Colonic mucosa (tissue), 4 donors: Measurements from ENCODE around the gene MEA1. TPM values are rescaled to one million over a fixed set of nuclear protein-coding genes. Genes with fewer than 3 reads are reported as not detected.

Experiments used
- DNase-seq: peaks from one replicate; pipeline ENCODE4 v3.0.0-alpha.2; 2020
- H3K27ac ChIP-seq: fragments of 200-600 bp; one replicate; pipeline ENCODE4 v1.8.0; 2021
- H3K27me3 ChIP-seq: fragments of 200-600 bp; one replicate; pipeline ENCODE4 v1.8.0; 2021
- H3K36me3 ChIP-seq: fragments of 200-600 bp; one replicate; pipeline ENCODE4 v1.8.0; 2021
- H3K4me1 ChIP-seq: fragments of 200-600 bp; one replicate; pipeline ENCODE4 v1.8.0; 2021; ENCODE audit warnings: mild to moderate bottlenecking
- H3K4me3 ChIP-seq: fragments of 200-600 bp; one replicate; pipeline ENCODE4 v1.8.0; 2021
- H3K9ac ChIP-seq, 2 donors: one replicate each; pipeline ENCODE4 v1.7.0; 2013; ENCODE audit warnings: control low read depth in 2 of 2, low read depth in 2 of 2, low read length in 2 of 2
- H3K9me3 ChIP-seq: fragments of 200-600 bp; one replicate; pipeline ENCODE4 v1.8.0; 2021
- intact Hi-C: fragments of 100-400 bp; cut with DNase I; formaldehyde crosslinking; loops from one replicate; pipeline ENCODE4 v1.14.1; 2022
- total RNA-seq, 2 donors: library from RNA; stranded (reverse); fragmentation: NEBNext Ultra II Directional in 1 of 2; extraction: Animal tissue kit (Norgen Biotek cat#: 25700) in 1 of 2; gene quantifications; one replicate each; pipeline ENCODE4 v1.2.1, GENCODE V29; 2021
- TF ChIP-seq, protein P1 (sequence below): fragments of 200-600 bp; IDR thresholded peaks from one replicate; pipeline ENCODE4 v1.8.0; 2022; ENCODE audit warnings: antibody characterized with exemption, mild to moderate bottlenecking
- donor health status: healthy.
- donor health status: DM: no; HTN: no; CAD: no.
- donor health status: DM: no; HTN: no; CAD: no.

MEA1 gene
- total RNA-seq, 2 donors from 2014 or later: 43.7 to 54.5 TPM

DNA sequence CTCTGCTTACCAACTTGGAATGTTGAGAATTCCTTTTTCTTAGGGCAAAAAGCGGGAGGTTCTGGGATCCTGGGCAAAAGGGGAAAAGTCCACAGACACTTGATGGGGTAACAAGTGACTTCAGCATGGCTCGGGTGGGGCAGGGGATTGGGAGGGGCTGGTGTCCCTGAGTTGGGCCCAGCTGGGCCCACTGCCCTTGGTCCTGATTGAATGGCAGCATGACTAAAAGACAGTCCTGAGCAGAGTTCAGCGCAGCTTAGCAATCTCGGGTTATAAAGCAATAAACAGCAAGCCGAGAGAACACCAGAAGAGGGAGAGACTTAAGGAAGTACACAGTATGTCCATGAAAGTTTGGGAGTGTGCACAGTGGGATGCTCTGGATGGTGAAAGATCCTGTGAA is 23.8 kb downstream of the MEA1 start:
- peak overlapping the region; percentile 55 for H3K27ac ChIP-seq
- intact Hi-C loops: no loop called here
- no peaks in the 10 kb centered on the region for H3K27me3 ChIP-seq
- no peaks in the 10 kb centered on the region for H3K9me3 ChIP-seq
- H3K36me3 ChIP-seq: no peaks in the 10 kb centered on the region
- H3K4me1 ChIP-seq: peaks cover 12% of the 10 kb centered on the region
- H3K9ac ChIP-seq: no peak overlapping the region
- no peak overlapping the region for H3K4me3 ChIP-seq
- DNase-seq: peak; percentile 63
- TF ChIP-seq, protein P1, sequence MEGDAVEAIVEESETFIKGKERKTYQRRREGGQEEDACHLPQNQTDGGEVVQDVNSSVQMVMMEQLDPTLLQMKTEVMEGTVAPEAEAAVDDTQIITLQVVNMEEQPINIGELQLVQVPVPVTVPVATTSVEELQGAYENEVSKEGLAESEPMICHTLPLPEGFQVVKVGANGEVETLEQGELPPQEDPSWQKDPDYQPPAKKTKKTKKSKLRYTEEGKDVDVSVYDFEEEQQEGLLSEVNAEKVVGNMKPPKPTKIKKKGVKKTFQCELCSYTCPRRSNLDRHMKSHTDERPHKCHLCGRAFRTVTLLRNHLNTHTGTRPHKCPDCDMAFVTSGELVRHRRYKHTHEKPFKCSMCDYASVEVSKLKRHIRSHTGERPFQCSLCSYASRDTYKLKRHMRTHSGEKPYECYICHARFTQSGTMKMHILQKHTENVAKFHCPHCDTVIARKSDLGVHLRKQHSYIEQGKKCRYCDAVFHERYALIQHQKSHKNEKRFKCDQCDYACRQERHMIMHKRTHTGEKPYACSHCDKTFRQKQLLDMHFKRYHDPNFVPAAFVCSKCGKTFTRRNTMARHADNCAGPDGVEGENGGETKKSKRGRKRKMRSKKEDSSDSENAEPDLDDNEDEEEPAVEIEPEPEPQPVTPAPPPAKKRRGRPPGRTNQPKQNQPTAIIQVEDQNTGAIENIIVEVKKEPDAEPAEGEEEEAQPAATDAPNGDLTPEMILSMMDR: no peak

DNA sequence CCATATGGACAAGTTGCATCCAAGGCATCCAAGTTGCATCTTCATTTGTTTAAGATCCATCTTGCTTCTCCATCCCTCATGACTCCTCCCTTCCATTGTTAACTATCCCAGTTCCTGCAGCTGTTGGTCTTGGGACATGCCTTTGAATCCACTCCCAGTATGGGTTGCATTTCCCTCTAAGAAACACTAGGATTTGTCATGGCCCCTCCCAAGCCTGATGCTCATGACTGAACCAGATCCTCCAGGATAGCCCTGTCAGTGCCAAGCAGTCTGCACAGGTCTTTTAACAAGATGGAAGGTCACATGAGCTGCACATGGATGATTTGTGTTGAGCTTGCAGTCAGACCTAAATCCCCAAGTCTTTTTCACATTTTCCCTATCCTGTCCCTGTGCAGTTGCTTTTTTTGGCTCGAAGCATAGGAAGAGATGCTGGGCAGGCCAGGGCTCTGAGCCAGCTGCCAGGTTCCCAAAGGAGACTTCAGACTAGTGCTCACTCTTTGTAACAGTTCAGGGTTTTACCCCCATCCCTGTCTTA is 25.2 kb downstream of the MEA1 start:
- peaks cover 12% of the 10 kb centered on the region for H3K4me1 ChIP-seq
- intact Hi-C loops: no loop called here
- H3K9ac ChIP-seq: no peak overlapping the region
- no peak overlapping the region for H3K4me3 ChIP-seq
- no peak overlapping the region for H3K27ac ChIP-seq
- TF ChIP-seq, protein P1: no peak
- H3K9me3 ChIP-seq: no peaks in the 10 kb centered on the region
- DNase-seq: no peak
- H3K36me3 ChIP-seq: no peaks in the 10 kb centered on the region
- H3K27me3 ChIP-seq: no peaks in the 10 kb centered on the region

DNA sequence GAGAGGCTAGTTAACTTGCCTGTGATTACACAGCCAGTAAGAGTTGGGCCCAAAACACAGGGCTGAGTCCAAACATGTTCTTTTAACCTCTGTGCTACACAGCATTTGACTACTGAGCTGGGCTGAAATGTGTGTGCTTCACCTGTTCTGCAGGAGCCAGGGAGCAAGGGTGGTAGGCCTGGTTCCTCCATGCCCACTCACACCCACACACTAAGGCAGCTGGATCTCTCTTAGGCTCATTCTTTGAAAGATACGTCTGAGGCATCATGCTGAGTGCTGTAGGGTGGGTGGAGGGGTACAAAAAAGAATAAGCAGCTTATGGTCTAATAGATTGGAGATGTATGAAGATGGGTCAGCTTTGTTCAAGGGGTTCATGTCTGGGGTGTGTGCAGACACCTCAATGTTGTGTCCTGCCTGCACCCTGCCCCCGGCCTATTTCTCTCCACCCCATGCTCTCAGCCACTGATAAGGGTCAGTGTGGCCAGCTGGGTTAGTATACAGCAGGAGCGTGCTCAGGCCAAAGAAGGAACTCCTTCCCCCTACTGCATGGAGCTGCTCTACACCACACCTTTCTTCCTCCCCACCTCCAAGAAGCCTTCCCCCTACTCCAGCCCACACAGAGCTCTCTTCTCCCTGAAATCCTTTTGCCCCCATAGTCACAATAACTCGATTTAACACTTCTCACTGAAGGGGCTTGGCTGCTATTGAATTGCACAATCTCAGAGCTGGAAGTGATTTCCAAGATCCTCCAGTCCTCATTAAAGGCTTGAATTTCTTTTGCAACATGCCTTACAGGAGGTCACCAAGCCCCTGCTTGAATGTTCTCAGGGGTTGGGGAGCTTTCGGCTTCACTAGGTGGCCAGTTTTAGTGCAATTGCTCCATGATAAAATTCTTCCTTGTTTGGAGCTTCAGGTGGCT is 26.0 kb downstream of the MEA1 start:
- TF ChIP-seq, protein P1: no peak
- no peak overlapping the region for H3K9ac ChIP-seq
- peaks cover 12% of the 10 kb centered on the region for H3K4me1 ChIP-seq
- H3K27ac ChIP-seq: no peak overlapping the region
- H3K27me3 ChIP-seq: no peaks in the 10 kb centered on the region
- no peaks in the 10 kb centered on the region for H3K36me3 ChIP-seq
- intact Hi-C loops: no loop called here
- H3K9me3 ChIP-seq: no peaks in the 10 kb centered on the region
- no peak overlapping the region for H3K4me3 ChIP-seq
- DNase-seq: no peak

DNA sequence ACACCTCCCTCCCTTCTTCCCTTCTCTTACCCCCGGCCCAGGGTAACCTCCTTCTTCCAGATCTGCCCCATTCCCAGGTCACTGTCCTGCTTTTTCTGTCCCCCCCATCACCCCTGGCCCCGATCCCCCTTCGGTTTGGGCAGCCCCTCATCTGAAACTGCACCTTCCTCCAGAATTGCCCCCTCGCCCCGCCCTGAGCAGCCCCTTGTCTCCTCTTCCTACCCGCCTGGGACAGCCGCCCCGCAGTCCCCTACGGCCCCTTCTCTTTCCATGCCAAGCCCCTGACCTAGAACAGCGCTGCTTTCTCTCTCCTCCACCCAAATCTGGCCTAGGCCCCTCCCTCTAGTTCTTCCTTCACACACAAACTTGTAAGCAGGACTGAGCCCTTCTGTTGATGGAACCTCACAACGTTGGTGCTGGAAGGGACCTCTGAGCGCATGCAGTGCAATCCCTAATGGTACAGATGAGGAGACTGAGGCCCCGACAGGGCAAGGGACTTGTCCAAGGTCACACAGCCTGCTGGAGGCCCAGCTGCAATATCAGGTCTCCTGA is 28.7 kb downstream of the MEA1 start:
- no peaks in the 10 kb centered on the region for H3K27me3 ChIP-seq
- peak overlapping the region; percentile 77 for H3K4me3 ChIP-seq
- H3K27ac ChIP-seq: peak overlapping the region; percentile 85
- TF ChIP-seq, protein P1: no peak
- intact Hi-C loops: no loop called here
- peaks cover 12% of the 10 kb centered on the region for H3K4me1 ChIP-seq
- peak overlapping the region; percentile 86 to 90 for H3K9ac ChIP-seq
- no peaks in the 10 kb centered on the region for H3K9me3 ChIP-seq
- H3K36me3 ChIP-seq: no peaks in the 10 kb centered on the region
- DNase-seq: peak; percentile 33

DNA sequence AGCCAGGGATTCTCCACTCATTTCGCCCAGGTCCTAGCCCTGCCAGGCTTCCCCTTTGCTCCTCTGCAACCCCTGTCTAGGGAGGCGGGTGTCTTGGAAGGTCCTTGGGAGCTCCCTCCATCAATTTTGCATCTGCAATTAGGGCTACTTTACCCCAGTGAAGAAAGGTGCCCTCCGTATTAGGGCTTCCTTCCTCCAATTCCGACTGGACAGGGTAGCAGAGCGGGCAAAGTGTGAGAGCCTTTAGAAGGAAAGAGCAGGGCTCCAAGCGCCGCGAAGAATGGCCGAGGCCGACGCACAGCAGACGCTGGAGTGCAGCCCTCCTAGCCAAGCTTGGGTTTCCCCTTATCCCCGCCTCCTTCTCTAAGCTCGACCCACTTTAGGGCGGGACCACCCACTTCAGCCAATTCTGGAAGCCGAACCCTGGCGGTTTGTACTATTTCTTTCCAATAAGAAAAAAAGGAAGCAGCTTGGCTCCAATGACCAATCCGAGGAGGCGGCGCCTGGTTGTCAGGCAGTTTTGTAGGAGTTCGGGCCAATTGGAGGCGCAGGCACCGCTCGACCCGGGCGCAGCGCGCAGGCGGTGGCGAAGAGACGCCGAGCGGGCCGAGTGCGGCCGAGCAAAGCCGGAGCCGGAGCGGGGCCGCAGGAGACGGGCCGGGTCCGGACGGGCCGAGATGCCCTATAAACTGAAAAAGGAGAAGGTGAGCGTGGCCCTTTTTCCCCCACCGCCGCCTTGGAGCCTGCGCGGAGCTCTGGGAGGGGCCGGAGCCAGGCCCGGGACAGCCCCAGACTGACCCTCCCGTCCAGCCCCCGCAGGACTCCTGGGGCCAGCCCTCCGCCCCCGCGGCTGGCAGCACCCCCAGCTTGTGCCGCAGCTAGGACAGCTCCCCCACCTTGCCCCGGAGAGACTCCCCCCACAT is 29.5 kb downstream of the MEA1 start, which contains the start of gene PPP2R5D:
Gene PPP2R5D (plus strand): TSS at position 570 of the 923 bp plus-strand sequence. CDS start 108 bp downstream, at position 678.
- H3K4me3 ChIP-seq: peak within 1 kb of the TSS; percentile 77
- TF ChIP-seq, protein P1: no peak
- H3K27me3 ChIP-seq: no peaks in the 10 kb centered on the region
- intact Hi-C loops: no loop called here
- peak; percentile 98 for DNase-seq
- no peaks in the 10 kb centered on the region for H3K9me3 ChIP-seq
- peak within 1 kb of the TSS; percentile 85 for H3K27ac ChIP-seq
- no peaks in the 10 kb centered on the region for H3K36me3 ChIP-seq
- peaks cover 18% of the 10 kb centered on the region for H3K4me1 ChIP-seq
- peak within 1 kb of the TSS; percentile 86 to 90 for H3K9ac ChIP-seq
